ENCODE results near the gene MLLT3.

- no peak for TF ChIP-seq MAX (IDR thresholded peaks at IDR 0.05; ENCODE audit: insufficient read depth, insufficient read length)
- no peak for TF ChIP-seq POLR2AphosphoS5 (IDR thresholded peaks at IDR 0.05; ENCODE audit: insufficient read depth, low read depth, low read length)
- no peak for TF ChIP-seq POLR2A (IDR thresholded peaks at IDR 0.05; ENCODE audit: low read depth, low read length)
- no peak for TF ChIP-seq EZH2 (IDR thresholded peaks at IDR 0.05; ENCODE audit: borderline replicate concordance, low read depth, low read length, severe bottlenecking)
- peak; percentile 11 to 18 for TF ChIP-seq CTCF (IDR thresholded peaks at IDR 0.05; ENCODE audit: extremely low read depth in 1 of 2, insufficient read depth in 1 of 2, low read depth in 1 of 2, low read length in 2 of 2)
- no peak for TF ChIP-seq JUN (IDR thresholded peaks at IDR 0.05; ENCODE audit: borderline replicate concordance, insufficient read depth, insufficient read length, low read depth)
- no peak for TF ChIP-seq FOS (IDR thresholded peaks at IDR 0.05; ENCODE audit: borderline replicate concordance, insufficient read depth, low read length)
- TF ChIP-seq GATA2 (IDR thresholded peaks at IDR 0.05; ENCODE audit: insufficient read depth, insufficient read length, low read depth, low read length), result no peak
- no peak for TF ChIP-seq MYC (IDR thresholded peaks at IDR 0.05; ENCODE audit: low read depth, low read length)
These were observed 97.5 kb downstream of the MLLT3 start for GRCh38 chr9:20524776-20525175.

Data from endothelial cell of umbilical vein (primary cell).